Effector CD8-positive, alpha-beta T cell (primary cell): ENCODE data around the gene RNF40.
A peak's percentile ranks its signal among the peaks of the same experiment; 100 is the strongest.

Experiments
- DNase-seq: peaks from one replicate; lab custom pipeline; 2025; lab: John Stamatoyannopoulos, UW
- total RNA-seq, 4 experiments: gene quantifications; one replicate each; lab custom pipeline; 2026; lab: John Stamatoyannopoulos, UW

The RNF40 gene
- 163 to 205 (median 194) reads per million in 4 experiments for total RNA-seq

GRCh38 chr16:30761928-30762902, at the start of gene RNF40, which contains the start of gene CFAP119:
RNF40 (plus strand) TSS chr16:30762322; CDS start chr16:30762546, 224 bp downstream.
CFAP119 (minus strand) TSS chr16:30762062; CDS start chr16:30761748, 314 bp downstream.
- peak; percentile 94 for DNase-seq

- DNase-seq, result no peak
These were observed 46.2 kb upstream of the RNF40 start for GRCh38 chr16:30715750-30716445.

GRCh38 chr16:30720086-30720485, 42.0 kb upstream of the RNF40 start:
- no peak for DNase-seq

- no peak for DNase-seq
These were observed 41.4 kb upstream of the RNF40 start for GRCh38 chr16:30720694-30721093.

- no peak for DNase-seq
These were observed 41.0 kb upstream of the RNF40 start for GRCh38 chr16:30721167-30721566.

GRCh38 chr16:30721606-30722005, 40.5 kb upstream of the RNF40 start:
- DNase-seq, result no peak

GRCh38 chr16:30722443-30722842, 39.7 kb upstream of the RNF40 start:
- no peak for DNase-seq

- DNase-seq, result no peak
These were observed 39.2 kb upstream of the RNF40 start for GRCh38 chr16:30722916-30723315.

GRCh38 chr16:30723725-30724355, 38.3 kb upstream of the RNF40 start:
- DNase-seq, result no peak

- DNase-seq, result no peak
These were observed 37.3 kb upstream of the RNF40 start for GRCh38 chr16:30724641-30725417.

- no peak for DNase-seq
These were observed 36.7 kb upstream of the RNF40 start for GRCh38 chr16:30725418-30725792.

- DNase-seq, result no peak
These were observed 33.8 kb upstream of the RNF40 start for GRCh38 chr16:30728321-30728720.

GRCh38 chr16:30728899-30729672, 33.0 kb upstream of the RNF40 start:
- DNase-seq, result no peak

- no peak for DNase-seq
These were observed 30.7 kb upstream of the RNF40 start for GRCh38 chr16:30731411-30731810.

GRCh38 chr16:30736995-30737793, 24.9 kb upstream of the RNF40 start:
- no peak for DNase-seq

- no peak for DNase-seq
These were observed 24.1 kb upstream of the RNF40 start for GRCh38 chr16:30737794-30738648.

GRCh38 chr16:30738984-30739951, 22.9 kb upstream of the RNF40 start:
- DNase-seq, result no peak
